Uterus (tissue), 4 donors: ENCODE results near the gene GALK2. TPM values are rescaled to one million over a fixed set of nuclear protein-coding genes. Genes with fewer than 3 reads are reported as not detected.

ENCODE experiments used
- DNase-seq, 2 donors: peaks; one replicate each; pipeline ENCODE4 v3.0.0-alpha.2; 2019 to 2020
- H3K27ac ChIP-seq, 2 donors: fragments of 200-600 bp; sonication (generic); 1 replicate in 1 of 2; 2 replicates in 1 of 2; pipeline ENCODE4 v1.5.1; 2016 to 2018
- H3K27me3 ChIP-seq, 2 donors: fragments of 200-600 bp; sonication (generic); one replicate each; pipeline ENCODE4 v1.5.1; 2018 to 2019; ENCODE audit warnings: control low read depth in 1 of 2
- H3K36me3 ChIP-seq, 2 donors: fragments of 200-600 bp; sonication (generic); one replicate each; pipeline ENCODE4 v1.5.1; 2019; ENCODE audit warnings: control low read depth in 1 of 2
- H3K4me1 ChIP-seq, 2 donors: fragments of 200-600 bp; sonication (generic); one replicate each; pipeline ENCODE4 v1.5.1; 2018 to 2019; ENCODE audit warnings: control low read depth in 1 of 2
- H3K4me3 ChIP-seq, 2 donors: fragments of 200-600 bp; sonication (generic); 1 replicate in 1 of 2; 2 replicates in 1 of 2; pipeline ENCODE4 v1.5.1; 2018 to 2019; ENCODE audit warnings: mild to moderate bottlenecking in 1 of 2
- H3K9me3 ChIP-seq, 2 donors: fragments of 200-600 bp; sonication (generic); one replicate each; pipeline ENCODE4 v1.5.1; 2019; ENCODE audit warnings: control low read depth in 1 of 2
- POLR2A ChIP-seq, 2 donors: fragments of 450-650 bp; IDR thresholded peaks; one replicate each; pipeline ENCODE4 v1.6.1; 2016; ENCODE audit warnings: antibody characterized with exemption in 2 of 2, mild to moderate bottlenecking in 1 of 2, moderate library complexity in 1 of 2
- intact Hi-C: fragments of 100-400 bp; cut with DNase I; formaldehyde crosslinking; loops from one replicate; pipeline ENCODE4 v1.15.1; 2023; ENCODE audit warnings: low total_unique reads
- total RNA-seq, 4 donors: library from RNA; depleted of rRNA in 3 of 4; stranded (reverse); fragments of >200 nt in 3 of 4; gene quantifications; one replicate each; pipeline versions ENCODE4 v1.1.0 to v1.2.4, GENCODE V29; 2014 to 2023
- TF ChIP-seq, protein P1 (sequence below), 4 experiments: fragments of 200-600 bp in 2 of 4; fragments of 450-650 bp in 2 of 4; sonication (generic) in 2 of 4; IDR thresholded peaks; one replicate each; pipeline ENCODE4 v1.5.1; 2016 to 2019; ENCODE audit warnings: antibody characterized with exemption in 4 of 4, mild to moderate bottlenecking in 2 of 4, moderate library complexity in 1 of 4
- donor health status: DM: yes; HTN: yes; CAD: no.

GALK2 gene
- total RNA-seq, 4 donors from 2014 or later = 65.1 to 178 (median 79.4) TPM

- H3K9me3 ChIP-seq = no peaks in the 10 kb centered on the region
- no peak for TF ChIP-seq POLR2A (IDR thresholded peaks at IDR 0.05)
- TF ChIP-seq, protein P1, sequence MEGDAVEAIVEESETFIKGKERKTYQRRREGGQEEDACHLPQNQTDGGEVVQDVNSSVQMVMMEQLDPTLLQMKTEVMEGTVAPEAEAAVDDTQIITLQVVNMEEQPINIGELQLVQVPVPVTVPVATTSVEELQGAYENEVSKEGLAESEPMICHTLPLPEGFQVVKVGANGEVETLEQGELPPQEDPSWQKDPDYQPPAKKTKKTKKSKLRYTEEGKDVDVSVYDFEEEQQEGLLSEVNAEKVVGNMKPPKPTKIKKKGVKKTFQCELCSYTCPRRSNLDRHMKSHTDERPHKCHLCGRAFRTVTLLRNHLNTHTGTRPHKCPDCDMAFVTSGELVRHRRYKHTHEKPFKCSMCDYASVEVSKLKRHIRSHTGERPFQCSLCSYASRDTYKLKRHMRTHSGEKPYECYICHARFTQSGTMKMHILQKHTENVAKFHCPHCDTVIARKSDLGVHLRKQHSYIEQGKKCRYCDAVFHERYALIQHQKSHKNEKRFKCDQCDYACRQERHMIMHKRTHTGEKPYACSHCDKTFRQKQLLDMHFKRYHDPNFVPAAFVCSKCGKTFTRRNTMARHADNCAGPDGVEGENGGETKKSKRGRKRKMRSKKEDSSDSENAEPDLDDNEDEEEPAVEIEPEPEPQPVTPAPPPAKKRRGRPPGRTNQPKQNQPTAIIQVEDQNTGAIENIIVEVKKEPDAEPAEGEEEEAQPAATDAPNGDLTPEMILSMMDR (IDR thresholded peaks at IDR 0.05) = no peak
- no peaks in the 10 kb centered on the region for H3K27me3 ChIP-seq
- DNase-seq = no peak
- H3K4me3 ChIP-seq = peak overlapping the region; percentile 80 to 96
- H3K27ac ChIP-seq = peak overlapping the region; percentile 65 to 70
- no peaks in the 10 kb centered on the region for H3K36me3 ChIP-seq
- intact Hi-C loops = no loop called here
- H3K4me1 ChIP-seq = no peaks in the 10 kb centered on the region
Observed at GRCh38 chr15:49155834-49156627, 14.0 kb upstream of the GALK2 start.

- H3K9me3 ChIP-seq = no peaks in the 10 kb centered on the region
Observed at GRCh38 chr15:49163678-49164077, 6.4 kb upstream of the GALK2 start.

DNA sequence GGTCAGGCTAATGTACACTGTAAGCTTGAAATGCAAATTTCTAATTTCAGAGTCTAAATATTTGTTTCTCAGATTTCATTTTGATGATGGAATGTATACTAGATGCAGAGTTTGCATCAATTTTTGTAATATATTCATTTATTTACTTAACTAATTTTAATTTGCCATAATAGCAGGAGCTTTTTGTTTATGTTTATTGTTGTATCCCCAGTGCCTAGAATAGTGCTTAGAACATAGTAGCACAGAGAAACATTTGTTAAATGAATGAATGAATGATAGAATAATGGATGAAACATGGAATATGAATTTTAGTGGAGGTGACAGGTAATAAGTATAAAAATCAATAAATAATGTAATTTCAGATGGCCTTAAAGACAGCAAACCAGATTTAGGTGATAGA, 5.2 kb upstream of the GALK2 start:
- H3K36me3 ChIP-seq = no peaks in the 10 kb centered on the region
- DNase-seq = no peak
- no peak for TF ChIP-seq POLR2A (IDR thresholded peaks at IDR 0.05)
- TF ChIP-seq, protein P1 (IDR thresholded peaks at IDR 0.05) = no peak
- H3K27me3 ChIP-seq = no peaks in the 10 kb centered on the region
- no peaks in the 10 kb centered on the region for H3K4me1 ChIP-seq
- no peak overlapping the region for H3K27ac ChIP-seq
- no peak overlapping the region for H3K4me3 ChIP-seq
- H3K9me3 ChIP-seq = no peaks in the 10 kb centered on the region
- intact Hi-C loops = no loop called here

More at GRCh38 chr15:49163678-49164077, 6.4 kb upstream of the GALK2 start:
- no peak overlapping the region for H3K4me3 ChIP-seq
- H3K4me1 ChIP-seq = no peaks in the 10 kb centered on the region
- intact Hi-C loops = no loop called here
- TF ChIP-seq, protein P1 (IDR thresholded peaks at IDR 0.05) = no peak
- no peak for TF ChIP-seq POLR2A (IDR thresholded peaks at IDR 0.05)
- H3K36me3 ChIP-seq = no peaks in the 10 kb centered on the region
- H3K27me3 ChIP-seq = no peaks in the 10 kb centered on the region
- H3K27ac ChIP-seq = no peak overlapping the region
- DNase-seq = no peak

- Histone ChIP-seq H3K36me3 (no peaks in the 10 kb centered on the region), H3K27me3 (no peaks in the 10 kb centered on the region), H3K27ac (no peak overlapping the region), H3K9me3 (no peaks in the 10 kb centered on the region), H3K4me3 (no peak overlapping the region), H3K4me1 (no peaks in the 10 kb centered on the region)
- intact Hi-C loops = no loop called here
- no peak for DNase-seq
- TF ChIP-seq, protein P1 (IDR thresholded peaks at IDR 0.05) = no peak
- TF ChIP-seq POLR2A (IDR thresholded peaks at IDR 0.05) = no peak
Observed at GRCh38 chr15:49168016-49168415, 2.0 kb upstream of the GALK2 start.

GRCh38 chr15:49171790-49172189, 1.7 kb downstream of the GALK2 start:
- H3K9me3 ChIP-seq = no peaks in the 10 kb centered on the region
- DNase-seq = no peak
- no peaks in the 10 kb centered on the region for H3K4me1 ChIP-seq
- no peak for TF ChIP-seq POLR2A (IDR thresholded peaks at IDR 0.05)
- TF ChIP-seq, protein P1 (IDR thresholded peaks at IDR 0.05) = no peak
- H3K27ac ChIP-seq = no peak overlapping the region
- H3K27me3 ChIP-seq = no peaks in the 10 kb centered on the region
- H3K4me3 ChIP-seq = no peak overlapping the region
- H3K36me3 ChIP-seq = no peaks in the 10 kb centered on the region
- intact Hi-C loops = no loop called here
